Measurements from ENCODE around the gene HYDIN.

Gene HYDIN

DNA sequence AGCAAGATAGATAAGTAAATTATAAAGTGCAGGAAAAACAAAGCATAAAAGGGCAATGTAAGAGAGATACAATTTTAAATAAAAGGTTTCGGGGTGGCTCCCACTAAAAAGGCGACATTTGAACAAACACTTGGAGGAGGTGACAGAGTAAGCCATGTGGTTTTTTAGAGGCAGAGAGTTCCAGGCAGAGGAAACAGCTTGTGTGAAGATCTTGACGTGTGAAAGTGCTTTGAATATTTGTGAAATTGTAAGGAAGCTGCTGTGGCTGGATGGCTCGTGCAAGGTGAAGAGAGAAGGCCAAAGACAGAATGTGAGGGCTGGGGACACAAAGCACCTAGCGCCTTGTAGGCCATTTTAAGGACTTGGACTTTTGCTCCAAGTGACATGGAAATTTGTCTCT lies 28.6 kb upstream of the HYDIN start:
- TF ChIP-seq, protein P1, sequence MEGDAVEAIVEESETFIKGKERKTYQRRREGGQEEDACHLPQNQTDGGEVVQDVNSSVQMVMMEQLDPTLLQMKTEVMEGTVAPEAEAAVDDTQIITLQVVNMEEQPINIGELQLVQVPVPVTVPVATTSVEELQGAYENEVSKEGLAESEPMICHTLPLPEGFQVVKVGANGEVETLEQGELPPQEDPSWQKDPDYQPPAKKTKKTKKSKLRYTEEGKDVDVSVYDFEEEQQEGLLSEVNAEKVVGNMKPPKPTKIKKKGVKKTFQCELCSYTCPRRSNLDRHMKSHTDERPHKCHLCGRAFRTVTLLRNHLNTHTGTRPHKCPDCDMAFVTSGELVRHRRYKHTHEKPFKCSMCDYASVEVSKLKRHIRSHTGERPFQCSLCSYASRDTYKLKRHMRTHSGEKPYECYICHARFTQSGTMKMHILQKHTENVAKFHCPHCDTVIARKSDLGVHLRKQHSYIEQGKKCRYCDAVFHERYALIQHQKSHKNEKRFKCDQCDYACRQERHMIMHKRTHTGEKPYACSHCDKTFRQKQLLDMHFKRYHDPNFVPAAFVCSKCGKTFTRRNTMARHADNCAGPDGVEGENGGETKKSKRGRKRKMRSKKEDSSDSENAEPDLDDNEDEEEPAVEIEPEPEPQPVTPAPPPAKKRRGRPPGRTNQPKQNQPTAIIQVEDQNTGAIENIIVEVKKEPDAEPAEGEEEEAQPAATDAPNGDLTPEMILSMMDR (IDR thresholded peaks at IDR 0.05; ENCODE audit: borderline replicate concordance, insufficient read depth, low read depth, low read length) = no peak
- H3K4me3 ChIP-seq (ENCODE audit: low read depth, low read length) = no peak overlapping the region

DNA sequence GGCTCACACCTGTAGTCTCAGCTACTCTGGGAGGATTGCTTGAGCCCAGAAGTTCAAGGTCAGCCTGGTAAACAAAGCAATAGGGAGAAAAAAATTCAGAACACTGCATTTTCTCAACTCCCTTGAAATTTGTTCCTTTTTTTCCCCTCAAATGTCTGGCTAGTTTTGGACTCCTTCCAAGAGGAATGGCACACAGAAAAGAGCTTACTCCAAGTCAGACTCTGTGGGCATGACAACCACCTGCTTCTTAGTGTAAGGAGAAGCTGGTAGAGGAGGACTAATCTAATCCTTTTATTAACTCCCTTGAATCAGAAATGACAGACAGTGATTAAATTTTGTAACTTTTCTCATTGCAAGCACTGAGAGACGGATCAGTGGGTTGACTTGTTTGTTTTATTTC lies 27.9 kb upstream of the HYDIN start:
- TF ChIP-seq, protein P1 (IDR thresholded peaks at IDR 0.05; ENCODE audit: borderline replicate concordance, insufficient read depth, low read depth, low read length) = no peak
- no peak overlapping the region for H3K4me3 ChIP-seq (ENCODE audit: low read depth, low read length)

DNA sequence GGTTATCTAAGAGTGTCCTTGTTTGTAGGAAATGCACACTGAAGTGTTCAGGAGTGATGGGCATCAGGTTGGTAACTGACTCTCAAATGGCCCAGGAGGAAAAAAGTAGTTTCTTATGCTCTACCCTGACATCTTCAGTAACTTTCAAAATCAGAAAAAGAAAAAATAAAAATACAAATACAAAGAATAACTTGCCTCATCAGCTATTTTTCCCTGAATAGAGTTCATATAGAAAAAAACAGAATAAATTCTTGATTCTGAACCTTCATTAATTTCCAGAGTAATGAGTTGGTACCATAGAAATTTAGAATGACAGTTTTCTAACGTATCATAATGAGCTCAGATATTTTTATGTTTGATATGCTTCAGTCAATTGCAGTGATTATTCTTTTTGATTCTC lies 27.2 kb upstream of the HYDIN start:
- H3K4me3 ChIP-seq (ENCODE audit: low read depth, low read length) = no peak overlapping the region
- TF ChIP-seq, protein P1 (IDR thresholded peaks at IDR 0.05; ENCODE audit: borderline replicate concordance, insufficient read depth, low read depth, low read length) = no peak

DNA sequence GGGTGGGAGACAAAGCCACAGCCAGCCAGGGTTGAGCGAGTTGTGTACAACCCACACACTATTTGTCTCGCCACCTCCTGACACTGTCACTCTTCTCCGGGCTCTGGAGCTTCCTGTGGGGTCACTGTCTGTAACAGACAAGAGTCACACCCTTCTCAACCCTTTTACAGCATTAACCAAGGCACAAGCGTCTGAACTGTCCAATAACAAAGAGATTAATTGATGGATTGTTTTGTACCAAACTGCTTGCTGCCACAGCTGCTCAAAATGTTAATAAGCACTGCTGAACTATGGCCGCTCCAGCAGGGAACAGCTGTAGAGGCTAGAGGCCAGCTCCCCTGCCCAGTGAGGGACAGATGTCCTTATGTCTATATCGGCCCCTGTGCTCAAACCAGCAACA lies 25.2 kb upstream of the HYDIN start:
- TF ChIP-seq, protein P1 (IDR thresholded peaks at IDR 0.05; ENCODE audit: borderline replicate concordance, insufficient read depth, low read depth, low read length) = no peak
- H3K4me3 ChIP-seq (ENCODE audit: low read depth, low read length) = no peak overlapping the region

DNA sequence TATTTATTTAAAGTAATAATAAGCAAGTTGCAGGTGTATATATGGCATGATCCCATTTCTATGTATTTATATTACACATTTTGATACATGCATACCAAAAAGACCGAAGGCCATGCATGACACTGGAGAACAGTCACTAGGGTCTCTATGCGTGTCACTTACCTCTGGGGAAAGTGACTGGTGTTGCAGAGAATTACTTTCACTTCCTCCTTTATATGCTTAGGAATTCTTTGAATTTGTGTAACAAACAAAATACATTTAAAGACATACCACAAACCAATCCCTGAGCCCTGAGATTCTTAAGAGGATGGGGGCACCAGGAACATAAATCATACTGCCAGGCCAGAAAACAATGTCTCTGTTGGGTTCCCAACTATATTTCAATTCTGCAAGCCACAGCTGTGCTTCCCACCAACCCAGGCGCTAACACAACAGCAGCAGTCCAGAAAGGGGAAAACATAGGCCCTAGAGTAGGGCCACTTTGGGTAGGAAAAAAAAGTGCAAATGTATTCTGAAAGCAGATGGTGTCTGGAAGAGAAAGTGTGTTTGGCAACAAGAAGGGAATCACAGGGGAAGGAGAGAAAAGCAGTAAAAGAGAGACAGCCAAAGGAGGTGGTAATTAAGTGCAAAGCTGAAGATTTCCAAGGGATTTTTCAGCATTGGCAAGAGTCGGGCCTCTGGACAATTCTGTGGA lies 24.5 kb upstream of the HYDIN start:
- TF ChIP-seq, protein P1 (IDR thresholded peaks at IDR 0.05; ENCODE audit: borderline replicate concordance, insufficient read depth, low read depth, low read length) = no peak

DNA sequence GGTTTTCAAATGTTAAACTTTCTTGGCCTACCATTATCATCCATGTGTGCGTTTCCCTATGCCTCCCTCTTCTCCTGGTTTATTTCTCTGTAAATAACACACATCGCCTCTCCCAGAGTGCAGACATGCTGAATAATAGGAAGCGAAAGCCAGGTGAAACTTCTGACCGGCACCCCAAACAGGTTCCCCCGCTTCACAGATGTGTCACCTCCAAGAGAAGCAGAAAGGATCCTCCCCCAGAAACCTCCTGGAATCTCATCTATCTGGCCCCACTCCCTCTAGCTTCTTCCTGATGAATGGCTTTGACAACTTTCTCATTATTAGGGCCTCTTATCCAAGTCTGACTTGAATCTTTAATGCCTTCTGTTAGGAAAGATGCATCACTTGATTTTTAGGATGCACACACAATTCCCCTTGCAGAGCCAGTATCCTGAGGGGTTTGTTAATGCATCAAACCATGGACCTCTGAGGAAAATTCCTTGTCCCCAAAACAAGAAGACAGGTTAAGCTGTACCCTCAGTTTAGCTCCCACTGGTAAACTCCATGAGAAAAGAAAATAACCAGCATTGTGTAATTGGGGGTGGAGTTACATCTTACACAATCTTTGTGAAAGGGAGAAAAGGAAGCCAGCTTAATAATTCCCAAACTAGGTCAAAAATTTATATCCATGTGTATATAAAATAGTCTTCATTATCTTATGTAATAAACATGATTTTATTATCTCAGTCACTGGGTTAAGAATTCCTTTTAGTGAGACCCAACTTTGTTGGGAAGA lies 20.1 kb upstream of the HYDIN start:
- H3K4me3 ChIP-seq (ENCODE audit: low read depth, low read length) = no peak overlapping the region
- TF ChIP-seq, protein P1 (IDR thresholded peaks at IDR 0.05; ENCODE audit: borderline replicate concordance, insufficient read depth, low read depth, low read length) = no peak

More for the DNA sequence above, 24.5 kb upstream of the HYDIN start:
- no peak overlapping the region for H3K4me3 ChIP-seq (ENCODE audit: low read depth, low read length)

DNA sequence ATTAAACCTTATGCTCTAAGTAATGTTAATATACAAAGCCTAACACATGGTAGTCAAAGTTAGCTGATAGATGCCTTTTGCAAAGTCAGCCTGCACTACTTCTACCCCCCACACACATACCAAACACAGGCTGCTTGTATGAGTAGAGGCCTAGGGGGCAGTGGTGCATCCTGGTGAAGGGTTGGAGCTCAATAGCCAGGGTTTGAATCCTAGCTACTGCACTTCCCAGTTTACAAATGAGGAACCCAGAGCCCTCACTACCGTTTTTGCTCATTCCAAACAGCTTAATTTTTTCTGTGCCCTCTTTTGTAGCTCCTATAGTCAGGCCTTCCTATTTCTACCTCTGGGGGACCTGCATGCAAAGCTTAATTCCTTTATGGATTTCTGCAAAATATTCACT lies 18.9 kb upstream of the HYDIN start:
- H3K4me3 ChIP-seq (ENCODE audit: low read depth, low read length) = no peak overlapping the region
- TF ChIP-seq, protein P1 (IDR thresholded peaks at IDR 0.05; ENCODE audit: borderline replicate concordance, insufficient read depth, low read depth, low read length) = no peak
